GM21367 (cell line): ENCODE measurements around the gene INA.

Source experiments
- ATAC-seq: cut with Tn5 transposase; IDR thresholded peaks from one replicate; pipeline ENCODE4 v1.9.1; 2021; ENCODE audit not compliant: unreplicated experiment

Gene INA

DNA sequence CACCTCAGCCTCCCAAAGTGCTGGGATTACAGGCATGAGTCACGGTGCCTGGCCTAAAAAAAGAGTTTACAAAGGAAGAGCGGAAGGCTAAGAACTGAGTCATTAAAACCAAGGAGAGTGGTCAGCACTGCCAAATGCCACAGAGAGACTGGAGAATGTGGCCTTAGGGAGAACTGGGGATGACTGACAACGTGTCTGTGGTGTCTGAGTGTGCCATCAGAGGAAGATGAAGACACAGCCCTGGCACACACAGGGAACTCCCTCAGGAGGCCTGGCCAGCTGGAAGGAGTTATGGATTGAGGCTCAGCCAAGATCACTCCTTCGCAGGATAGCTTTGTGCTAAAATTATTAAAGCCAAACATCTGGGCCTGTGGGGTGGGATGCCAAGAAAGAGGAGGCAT, 3.9 kb upstream of the INA start:
- no peak for ATAC-seq

DNA sequence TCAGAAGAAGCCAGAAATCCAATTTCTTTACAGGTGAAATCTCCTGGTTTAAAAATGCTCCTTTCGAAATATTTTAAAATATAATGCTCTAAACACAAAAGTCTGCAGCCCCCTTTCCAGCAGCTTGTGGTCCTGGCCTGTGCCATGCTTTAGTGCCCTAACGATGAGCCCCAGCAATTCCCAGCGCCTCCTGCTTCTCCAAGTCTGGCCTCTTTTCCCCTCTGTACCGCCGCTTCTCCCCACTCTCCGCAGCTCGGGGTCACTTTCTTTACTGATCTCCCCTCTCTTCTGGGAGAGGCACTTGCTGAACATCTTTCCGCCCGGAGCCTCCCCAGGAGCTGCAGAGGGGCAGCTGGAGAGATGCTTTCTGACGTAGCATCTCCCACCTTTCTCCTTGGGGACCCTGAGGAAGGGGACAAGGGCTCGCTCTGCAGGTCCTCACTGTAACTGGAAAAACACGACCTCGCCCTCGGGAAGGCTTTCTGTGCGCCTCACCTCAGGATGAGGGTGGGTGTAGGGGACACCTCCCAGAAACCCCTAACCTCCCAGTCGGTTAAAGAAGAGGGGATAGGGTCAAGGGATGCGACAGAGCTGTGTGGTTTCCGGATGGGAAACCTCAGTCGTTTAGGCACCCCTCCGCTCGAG, 565 bp upstream of the INA start:
- ATAC-seq, result no peak

DNA sequence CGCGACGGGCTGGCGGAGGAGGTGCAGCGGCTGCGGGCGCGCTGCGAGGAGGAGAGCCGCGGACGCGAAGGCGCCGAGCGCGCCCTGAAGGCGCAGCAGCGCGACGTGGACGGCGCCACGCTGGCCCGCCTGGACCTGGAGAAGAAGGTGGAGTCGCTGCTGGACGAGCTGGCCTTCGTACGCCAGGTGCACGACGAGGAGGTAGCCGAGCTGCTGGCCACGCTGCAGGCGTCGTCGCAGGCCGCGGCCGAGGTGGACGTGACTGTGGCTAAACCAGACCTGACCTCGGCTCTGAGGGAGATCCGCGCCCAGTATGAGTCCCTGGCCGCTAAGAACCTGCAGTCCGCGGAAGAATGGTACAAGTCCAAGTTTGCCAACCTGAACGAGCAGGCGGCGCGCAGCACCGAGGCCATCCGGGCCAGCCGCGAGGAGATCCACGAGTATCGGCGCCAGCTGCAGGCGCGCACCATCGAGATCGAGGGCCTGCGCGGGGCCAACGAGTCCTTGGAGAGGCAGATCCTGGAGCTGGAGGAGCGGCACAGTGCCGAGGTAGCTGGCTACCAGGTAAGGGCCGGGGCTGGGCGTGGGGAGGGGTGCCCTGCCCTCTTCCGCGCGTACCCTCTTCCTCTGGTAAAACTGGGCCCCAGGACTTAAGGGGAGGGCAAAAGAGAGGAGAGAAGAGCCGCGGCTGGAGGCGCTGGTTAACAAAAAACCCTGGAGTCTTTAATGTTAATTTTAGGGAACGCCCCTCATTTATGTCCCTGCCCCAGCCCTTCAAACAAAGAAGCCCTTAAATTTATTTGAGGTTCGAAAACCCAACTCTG, 987 bp downstream of the INA start:
- ATAC-seq, result no peak

DNA sequence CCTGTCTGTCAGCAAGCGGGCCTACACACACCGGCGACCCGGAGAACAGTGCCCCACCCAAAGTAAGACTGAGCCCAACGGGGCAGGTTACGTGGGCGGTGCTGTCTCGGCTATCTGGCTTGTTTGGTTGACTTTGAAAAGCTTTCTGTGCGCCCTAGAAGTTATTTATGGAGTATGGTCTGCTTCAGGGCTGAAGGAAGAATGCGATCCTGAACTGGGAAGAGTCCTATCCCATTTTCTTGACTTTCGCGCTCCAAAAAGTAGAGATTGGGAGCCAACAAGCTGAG, 1.5 kb downstream of the INA start:
- ATAC-seq, result no peak

DNA sequence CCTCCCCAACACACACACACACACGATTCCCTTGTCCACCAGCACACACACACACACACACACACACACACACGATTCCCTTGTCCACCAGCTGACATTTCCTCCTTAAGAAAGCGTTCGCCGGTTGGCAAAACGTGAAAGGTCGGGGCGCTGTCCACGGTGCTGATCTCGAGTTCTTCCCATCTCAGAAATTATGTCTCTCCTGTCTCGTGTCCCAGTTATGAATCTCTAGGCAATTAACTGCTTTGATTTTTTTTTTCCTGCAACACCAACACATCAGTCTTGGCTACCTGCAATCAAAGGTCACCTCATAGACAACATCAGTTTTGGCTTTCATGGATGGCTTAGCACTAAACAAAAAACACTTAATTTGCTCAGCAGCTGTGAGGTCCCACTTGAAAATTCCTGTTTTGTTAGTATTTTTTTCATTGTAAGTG, 1.9 kb downstream of the INA start:
- ATAC-seq, result no peak

DNA sequence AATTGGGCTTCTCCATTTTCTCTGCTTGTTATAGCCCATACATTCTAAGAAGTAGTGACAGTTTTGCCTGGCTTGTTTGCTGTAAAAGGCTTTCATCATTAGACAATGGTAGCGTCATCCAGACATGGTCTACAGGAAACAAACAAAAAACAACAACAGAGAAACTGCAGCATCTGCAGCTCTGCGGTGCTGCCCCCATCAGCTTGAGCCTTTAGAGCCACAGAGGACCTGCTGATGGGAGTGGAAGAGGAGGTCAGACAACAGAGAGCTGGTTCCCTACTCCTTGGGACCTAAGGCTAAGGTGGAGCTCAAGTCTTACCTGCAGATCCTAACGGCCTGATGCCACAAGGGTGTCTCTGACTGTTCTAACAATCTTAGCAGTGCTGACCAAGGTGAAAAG, 3.1 kb downstream of the INA start:
- no peak for ATAC-seq

DNA sequence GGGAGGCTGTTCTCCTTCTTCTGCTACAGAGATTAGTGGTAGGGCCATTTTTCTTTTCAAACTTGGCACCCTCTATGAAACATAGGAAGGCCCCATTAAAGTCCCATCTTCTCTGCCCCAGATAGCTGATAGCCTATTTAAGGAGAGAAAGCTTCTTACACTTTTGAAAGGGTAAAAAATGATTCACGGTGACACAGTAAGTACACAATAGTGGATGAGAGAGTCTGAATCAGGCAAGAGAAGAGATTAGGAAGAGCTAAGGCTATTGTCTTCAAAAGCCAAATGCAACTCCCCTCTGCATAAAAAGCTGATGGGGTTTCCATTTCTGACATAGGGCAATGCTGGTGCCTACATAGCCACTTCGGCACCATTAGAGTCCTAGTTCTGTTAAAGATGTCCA, 3.6 kb downstream of the INA start:
- no peak for ATAC-seq

DNA sequence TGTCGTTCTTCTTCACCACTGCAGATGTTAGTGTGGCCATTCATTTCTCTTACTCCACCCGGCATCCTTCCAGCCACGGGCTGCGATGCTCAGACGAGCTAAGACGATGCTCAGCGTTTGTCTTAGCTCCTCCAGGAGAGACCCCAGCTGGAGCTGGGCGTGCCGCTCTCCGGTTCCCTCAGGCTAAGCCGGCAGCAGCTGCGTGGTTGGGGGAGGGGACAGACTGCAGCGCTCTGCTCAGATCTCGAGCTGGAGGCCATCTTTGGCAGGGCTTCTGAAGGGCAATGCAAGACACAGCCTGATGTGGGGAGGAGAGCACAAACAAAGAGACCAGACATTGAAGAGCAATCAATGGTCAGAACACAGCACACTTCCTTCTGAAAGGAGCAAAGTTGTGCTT, 4.8 kb downstream of the INA start:
- ATAC-seq, result no peak

DNA sequence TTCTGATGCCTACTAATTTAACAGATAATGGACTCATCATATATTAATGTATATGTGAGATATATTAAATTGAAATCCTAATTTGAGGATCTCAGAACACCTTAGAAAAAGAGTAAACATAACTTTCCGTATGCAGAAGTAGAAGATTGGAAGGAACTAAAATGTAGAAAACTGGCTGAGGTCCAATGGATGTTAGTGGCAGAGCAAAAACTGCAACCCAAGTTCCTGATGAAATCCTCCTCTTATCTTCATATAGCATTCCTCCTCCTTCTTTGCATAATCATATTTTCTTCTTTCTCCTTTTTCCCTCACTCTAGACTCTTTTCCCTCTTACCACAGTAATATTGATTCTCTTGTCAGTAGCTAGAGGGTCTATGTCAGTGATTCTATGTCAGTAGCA, 6.0 kb downstream of the INA start:
- ATAC-seq, result no peak

DNA sequence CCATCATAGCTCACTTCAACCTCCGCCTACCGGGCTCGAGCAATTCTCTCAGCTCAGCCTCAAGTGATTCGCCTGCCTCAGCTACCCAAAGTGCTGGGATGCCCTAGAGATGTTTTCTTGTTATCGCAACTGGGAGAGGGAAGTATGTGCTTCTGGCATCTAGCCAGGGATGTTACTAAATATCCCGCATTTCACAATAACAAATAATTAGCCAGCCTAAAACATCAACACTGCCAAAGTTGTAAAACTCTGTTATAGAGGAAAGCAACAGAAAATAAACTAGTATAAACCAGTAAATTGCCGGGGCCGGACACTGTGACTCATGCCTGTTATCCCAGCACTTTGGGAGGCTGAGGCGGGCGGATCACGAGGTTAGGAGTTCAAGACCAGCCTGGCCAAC, 7.2 kb downstream of the INA start:
- ATAC-seq, result no peak

DNA sequence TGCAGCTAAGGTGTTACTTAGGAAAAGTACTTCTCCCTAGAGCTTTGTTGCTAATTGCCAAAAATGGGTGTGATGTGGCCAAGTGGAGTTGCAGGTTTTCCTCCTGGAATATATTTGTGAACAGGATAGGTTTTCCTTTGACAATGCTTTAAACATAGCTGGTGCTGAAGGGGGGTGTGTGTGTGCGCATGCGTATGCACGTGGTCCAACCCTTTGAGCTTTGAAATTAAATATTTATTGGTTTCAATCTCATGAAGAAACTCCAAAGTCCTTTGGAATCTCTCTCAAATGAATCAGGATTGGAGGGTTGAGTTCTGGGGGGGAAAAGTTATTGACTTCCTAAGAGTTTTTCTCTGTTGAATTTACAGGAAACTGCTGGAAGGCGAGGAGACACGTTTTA, 11.1 kb downstream of the INA start:
- ATAC-seq, result no peak

DNA sequence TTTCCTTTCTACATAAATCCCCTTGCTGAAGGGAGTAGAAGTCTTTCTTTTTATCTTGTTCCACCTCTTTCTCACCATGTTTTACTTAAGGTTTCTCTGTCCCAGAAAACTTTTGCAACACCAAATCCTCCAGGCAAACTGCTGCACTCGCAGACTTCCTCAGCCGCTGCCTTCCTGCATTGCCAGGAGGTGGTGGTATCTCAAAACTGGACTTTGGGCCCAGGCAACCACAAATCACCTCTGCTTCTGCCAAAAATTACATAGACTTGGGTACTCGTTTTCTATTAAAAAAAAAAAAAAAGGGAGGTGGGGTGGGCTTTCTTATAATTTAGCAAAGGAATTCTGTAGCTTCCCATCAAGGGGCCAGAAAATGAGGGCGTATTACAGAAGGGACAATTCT, 14.7 kb downstream of the INA start:
- no peak for ATAC-seq

DNA sequence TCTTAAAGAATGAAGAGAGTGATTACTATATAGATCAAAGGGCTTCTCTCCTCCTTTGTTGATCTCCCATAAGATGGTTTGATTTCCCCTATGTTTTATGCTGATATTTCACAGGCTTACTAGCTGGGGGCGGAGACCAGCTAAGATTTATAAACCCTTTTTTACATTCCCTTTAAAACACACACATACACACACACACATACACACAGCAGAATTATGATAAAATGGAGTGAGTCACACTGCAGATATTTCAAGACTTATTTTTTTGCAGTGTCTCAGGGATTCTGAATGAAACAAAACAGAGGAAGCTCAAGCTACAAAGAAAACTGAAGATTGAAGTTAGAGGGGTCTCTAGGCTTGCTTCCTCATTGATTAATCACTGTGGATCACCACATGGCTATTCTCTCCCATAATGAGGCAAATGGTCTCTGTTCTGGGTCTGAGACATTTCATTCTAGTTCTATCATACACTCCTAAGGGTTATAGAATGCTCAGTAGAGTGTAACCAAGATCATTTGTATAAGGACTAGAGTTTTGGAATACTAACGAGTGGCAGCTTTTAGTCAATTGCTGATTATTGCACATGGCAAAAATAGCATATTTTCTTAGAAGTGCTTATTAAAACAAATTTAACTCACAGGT, 18.6 kb downstream of the INA start:
- ATAC-seq, result no peak

DNA sequence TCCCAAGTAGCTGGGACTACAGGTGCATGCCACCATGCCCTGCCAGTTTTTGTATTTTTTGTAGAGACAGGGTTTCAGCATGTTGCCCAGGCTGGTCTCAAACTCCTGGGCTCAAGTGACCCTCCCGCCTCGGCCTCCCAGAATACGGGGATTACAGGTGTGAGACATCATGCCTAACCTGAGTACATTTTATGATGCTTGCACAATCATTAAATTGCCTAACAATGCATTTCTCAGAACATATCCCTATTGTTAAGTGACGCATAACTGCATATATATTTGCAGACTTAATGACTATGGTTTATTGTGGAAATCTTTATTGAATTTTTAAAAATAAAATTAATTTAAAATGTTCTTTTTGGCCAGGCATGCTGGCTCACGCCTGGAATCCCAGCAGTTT, 30.7 kb downstream of the INA start:
- no peak for ATAC-seq

DNA sequence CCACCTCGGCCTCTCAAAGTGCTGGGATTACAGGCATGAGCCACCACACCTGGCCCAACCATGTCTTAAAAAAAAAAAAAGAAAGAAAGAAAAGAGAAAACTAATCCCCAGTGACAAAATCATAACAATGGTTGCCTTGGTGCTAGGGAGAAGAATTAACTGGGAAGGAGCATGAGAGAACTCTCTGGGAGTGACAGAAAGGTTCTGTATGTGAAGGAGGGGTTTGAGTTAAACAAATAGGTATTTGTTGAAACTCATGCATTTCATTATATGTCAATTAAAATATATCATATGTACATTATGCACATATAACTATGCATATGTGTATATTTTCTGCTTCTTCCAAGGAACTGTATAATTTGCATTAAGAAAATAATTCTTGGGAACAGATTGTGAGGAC, 33.3 kb downstream of the INA start:
- no peak for ATAC-seq

DNA sequence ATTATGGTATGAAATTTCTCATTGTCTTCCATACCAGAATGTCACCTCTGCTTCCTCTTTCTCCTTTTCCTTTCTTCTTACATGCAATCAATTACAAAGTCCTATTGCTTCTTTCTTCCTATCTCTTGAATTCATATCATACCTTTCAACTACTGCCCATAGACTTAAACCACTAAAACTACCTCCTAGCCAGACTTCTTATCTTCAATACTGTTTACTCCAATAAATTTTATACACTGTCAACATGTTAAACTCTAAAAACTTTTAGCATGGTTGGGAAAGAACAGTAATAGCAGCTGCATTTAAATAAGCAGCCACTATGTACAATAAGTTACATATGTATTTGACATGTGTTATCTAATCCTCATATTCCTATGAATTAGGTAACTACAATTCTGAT, 39.1 kb downstream of the INA start:
- no peak for ATAC-seq

DNA sequence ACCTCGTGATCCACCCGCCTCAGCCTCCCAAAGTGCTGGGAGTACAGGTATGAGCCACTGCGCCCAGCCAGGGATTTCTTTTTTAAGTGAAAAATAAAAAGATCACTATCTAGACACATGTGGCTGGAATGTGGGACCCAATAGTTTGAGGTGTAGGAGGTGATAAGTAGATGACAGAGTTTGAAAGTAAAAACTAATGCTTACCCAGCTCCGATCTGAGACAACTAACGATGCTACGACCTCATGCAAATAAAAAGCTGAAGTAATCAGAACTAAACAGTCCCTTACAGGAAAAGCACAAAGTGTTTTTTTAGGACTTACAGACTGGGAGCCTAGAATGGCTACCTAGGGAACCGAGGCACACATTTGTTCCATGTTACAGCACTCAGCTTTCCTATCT, 51.0 kb downstream of the INA start:
- ATAC-seq, result no peak

DNA sequence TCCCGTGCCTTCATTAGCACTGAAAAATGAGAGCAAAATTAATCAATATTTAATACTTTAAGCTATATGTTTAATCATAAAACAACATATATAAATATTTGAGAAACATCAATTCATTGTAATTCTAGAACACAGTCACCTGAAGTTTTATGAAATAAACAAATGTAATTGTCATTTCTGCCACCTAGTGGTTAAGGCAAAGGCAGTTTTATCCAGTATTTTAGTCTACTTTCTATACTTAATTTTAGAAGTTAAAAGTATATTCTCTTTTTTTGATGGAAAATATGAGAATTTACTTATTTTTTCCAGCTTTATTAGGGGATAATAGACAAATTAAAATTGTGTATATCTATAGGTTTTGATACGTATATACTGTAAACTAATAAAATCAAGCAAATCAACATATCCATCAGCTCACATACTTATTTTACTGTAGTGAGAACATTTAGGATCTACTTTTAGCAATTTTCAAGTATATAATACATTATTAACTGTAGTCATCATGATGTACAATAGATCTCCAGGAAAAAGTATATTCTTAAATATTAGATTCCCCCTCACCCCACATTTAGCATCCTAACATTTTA, 57.1 kb downstream of the INA start:
- ATAC-seq, result no peak

DNA sequence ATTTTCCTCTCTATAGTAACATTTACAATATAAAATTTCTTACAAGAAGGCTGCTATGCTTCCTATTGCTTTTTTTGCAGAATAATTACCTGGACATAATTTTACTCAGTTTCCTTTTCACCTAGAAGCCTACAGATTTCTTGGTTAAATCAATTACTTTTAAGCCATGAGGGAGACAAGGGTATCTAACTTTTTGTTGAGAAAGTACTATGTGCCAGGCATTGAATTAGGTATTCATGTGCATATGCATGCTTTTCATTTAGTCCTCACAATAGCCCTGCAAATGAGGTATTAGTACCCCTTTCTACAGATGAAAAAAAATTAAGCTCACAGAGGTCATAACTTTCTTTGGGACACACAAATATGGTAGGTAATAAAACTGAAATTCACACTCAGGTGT, 57.6 kb downstream of the INA start:
- no peak for ATAC-seq

DNA sequence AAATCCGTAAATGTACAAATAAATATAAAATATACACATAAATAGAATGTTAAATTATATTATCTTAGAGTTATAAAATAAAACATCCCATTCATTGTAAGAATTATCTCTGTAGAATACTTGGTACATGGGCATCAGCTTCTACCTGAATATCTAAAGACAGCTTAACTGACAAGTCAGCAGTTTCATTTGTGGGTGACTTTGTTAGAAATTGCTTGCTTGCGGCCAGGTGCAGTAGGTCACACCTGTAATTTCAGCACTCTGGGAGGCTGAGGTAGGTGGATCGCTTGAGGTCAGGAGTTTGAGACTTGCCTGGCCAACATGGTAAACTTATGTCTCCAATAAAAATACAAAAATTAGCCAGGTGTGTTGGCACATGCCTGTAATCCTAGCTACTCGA, 59.4 kb downstream of the INA start:
- no peak for ATAC-seq
